ENCODE results near the gene TRAF4. TPM values are rescaled to one million over a fixed set of nuclear protein-coding genes. Genes with fewer than 3 reads are reported as not detected.
"Not testable (repeated sequence)": the region's sequence is repeated elsewhere in the genome, so short reads cannot be mapped to it uniquely, and the experiment has no call there.

The TRAF4 gene
- total RNA-seq, 1 donor from 2014 or later, result 115 TPM

DNA sequence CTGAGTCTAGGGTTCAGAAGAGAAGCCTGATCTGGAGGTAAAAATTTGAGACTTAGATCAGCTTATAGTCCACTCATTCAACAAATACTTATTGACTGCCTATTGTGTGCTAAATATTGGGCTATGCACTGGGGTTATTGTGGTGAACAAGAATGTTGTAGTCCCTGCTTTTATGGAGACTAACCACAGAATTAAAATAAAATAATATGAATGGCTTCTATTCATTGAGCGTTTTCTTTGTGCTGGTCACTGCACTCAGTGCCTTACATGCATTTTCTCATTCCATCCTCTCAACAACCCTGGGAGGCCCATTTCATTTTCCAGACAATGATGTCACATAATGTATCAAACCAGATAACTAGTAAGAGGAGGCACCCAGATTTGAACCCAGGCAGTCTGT, 10.5 kb upstream of the TRAF4 start:
- DNase-seq (ENCODE audit: low spot score), result no peak

GRCh38 chr17:28734712-28735241, 9.0 kb upstream of the TRAF4 start:
- no peak for DNase-seq (ENCODE audit: low spot score)

DNA sequence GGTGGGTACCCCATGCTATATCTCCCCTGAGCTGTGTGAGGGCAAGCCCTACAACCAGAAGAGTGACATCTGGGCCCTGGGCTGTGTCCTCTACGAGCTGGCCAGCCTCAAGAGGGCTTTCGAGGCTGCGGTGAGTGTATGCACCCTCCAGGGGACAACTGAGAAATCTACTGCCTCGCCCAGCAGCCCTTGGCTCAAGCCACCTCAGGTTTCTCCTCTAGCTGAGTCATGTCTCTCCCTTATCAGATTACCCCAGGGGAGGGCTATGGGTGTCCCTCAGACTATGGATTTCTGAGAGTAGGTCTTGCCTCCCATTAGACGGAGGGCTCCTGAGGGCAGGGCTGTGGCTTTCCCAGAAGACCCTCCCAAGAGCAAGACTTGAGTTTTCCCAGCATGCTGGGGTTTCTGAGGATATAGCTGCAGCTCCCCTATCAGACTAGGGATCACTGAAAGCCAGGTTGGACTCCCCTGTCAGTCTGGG, 8.5 kb upstream of the TRAF4 start:
- no peak for DNase-seq (ENCODE audit: low spot score)

DNA sequence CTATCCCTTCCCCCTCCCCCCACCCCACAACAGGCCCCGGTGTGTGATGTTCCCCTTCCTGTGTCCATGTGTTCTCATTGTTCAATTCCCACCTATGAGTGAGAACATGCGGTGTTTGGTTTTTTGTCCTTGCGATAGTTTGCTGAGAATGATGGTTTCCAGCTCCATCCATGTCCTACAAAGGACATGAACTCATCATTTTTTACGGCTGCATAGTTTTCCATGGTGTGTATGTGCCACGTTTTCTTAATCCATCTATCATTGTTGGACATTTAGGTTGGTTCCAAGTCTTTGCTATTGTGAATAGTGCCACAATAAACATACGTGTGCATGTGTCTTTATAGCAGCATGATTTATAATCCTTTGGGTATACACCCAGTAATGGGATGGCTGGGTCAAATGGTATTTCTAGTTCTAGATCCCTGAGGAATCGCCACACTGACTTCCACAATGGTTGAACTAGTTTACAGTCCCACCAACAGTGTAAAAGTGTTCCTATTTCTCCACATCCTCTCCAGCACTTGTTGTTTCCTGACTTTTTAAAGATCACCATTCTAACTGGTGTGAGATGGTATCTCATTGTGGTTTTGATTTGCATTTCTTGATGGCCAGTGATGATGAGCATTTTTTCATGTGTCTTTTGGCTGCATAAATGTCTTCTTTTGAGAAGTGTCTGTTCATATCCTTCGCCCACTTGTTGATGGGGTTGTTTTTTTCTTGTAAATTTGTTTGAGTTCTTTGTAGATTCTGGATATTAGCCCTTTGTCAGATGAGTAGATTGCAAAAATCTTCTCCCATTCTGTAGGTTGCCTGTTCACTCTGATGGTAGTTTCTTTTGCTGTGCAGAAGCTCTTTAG, 7.7 kb upstream of the TRAF4 start:
- DNase-seq (ENCODE audit: low spot score), result not testable (repeated sequence)

- DNase-seq (ENCODE audit: low spot score), result no peak
Measured at GRCh38 chr17:28737316-28737715, 6.5 kb upstream of the TRAF4 start.

- no peak for DNase-seq (ENCODE audit: low spot score)
Measured at GRCh38 chr17:28737770-28738679, 5.8 kb upstream of the TRAF4 start.

- DNase-seq (ENCODE audit: low spot score), result no peak
Measured at GRCh38 chr17:28738680-28739384, 5.0 kb upstream of the TRAF4 start.

DNA sequence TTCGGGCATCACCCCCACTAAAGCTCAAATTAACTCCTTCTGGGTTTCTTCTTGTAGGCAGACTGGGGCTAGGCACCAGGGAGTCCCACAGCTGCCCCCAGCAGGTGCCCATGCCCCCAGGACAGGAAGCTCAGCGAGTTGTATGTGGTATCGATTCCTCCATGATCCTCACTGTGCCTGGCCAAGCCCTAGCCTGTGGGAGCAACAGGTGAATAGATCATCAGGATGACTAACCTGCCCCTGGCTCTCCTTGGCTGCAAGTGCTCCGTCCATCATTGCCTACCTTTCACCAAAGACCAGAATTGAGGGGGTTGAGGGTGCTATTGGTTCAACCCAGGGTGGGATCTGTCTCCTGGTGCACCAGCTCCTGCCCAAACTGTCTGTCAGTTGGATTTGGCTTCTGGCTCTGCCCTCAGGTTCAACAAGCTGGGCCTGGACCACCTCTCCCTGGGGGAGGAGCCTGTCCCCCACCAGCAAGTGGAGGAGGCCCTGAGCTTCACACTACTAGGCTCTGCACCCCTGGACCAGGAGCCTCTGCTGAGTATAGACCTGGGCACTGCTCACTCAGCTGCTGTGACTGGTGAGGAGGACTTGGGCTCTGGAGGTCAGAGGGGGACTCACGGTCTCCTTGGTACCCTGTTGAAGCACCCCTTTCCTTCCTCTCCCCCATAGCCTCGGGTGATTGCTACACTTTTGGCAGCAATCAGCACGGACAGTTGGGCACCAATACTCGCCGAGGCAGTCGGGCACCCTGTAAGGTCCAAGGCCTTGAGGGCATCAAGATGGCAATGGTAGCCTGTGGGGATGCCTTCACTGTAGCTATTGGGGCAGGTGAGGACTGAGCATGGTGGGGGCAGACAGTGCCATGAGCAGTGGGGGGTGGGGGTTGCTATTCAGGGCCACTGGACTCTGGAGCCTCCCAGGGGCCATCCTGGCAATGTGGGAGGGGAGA, 3.1 kb upstream of the TRAF4 start:
- DNase-seq (ENCODE audit: low spot score), result no peak

GRCh38 chr17:28741358-28742349, 2.2 kb upstream of the TRAF4 start:
- no peak for DNase-seq (ENCODE audit: low spot score)

DNA sequence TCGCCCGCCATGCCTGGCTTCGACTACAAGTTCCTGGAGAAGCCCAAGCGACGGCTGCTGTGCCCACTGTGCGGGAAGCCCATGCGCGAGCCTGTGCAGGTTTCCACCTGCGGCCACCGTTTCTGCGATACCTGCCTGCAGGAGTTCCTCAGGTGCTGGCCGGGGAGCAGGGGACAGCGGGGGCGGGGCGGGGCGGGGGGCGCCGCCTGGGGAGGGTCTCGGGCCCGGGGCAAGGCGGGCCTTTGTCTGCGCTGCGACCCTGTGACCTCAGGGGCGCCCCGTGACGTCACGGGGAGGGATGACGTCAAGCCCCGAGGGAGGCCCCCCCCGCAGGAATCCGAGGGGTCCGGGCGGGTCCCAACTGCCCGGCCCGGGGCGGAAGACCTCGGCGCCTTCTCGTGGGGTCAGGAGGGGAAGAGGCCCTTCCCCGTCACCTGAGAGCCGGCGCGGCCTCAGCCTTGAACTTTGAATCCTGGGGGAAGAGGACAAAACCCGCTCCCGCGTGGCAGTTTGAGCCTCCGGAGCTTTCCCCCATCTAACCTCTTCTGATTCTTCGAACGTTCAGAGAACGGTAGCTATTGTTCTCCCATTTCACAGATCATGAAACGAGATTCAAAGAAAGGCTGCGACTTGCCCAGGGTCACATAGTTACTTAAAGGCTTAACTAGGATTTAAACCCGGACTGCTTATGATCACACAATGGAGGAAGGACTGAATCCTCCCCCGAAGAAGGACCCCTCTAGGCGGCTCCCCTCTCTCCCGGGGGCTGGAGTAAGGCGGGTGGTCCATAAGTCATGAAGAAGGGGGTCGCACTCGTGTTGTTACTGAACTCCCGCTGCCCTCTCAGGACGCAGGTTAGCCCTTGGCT, 527 bp downstream of the TRAF4 start:
- no peak for DNase-seq (ENCODE audit: low spot score)

- DNase-seq (ENCODE audit: low spot score), result no peak
Measured at GRCh38 chr17:28744972-28745785, 1.4 kb downstream of the TRAF4 start.

DNA sequence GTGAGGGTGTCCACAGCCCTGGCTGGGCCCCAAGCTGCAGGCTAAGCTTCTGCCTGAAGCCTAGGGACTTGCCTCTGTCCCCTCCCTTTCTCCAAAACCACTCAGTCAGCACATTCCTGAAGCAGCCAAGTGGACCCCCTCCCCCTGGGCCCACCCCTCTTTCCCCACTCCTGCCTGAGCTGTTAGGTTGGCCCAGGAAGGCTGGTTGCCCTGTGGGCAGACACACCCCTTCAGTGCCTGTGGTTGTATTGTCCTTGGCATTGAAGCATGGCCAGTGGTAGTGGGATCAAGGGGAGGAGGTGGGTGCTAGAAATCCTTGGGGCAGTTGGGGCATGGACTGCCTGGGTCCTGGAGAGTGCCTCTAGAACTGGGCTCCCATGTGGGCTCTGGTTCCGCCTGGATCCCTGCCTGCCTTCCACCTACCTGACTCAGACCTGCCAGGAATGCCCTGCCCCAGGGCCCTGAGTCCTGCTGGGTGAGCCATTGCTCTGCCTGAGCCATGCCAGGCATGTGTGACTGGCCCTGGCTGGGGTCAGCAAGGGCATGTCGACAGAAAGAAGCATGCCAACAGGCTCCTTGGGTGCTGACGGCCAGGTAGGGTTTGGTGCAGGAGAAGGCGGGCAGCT, 2.1 kb downstream of the TRAF4 start:
- no peak for DNase-seq (ENCODE audit: low spot score)

DNA sequence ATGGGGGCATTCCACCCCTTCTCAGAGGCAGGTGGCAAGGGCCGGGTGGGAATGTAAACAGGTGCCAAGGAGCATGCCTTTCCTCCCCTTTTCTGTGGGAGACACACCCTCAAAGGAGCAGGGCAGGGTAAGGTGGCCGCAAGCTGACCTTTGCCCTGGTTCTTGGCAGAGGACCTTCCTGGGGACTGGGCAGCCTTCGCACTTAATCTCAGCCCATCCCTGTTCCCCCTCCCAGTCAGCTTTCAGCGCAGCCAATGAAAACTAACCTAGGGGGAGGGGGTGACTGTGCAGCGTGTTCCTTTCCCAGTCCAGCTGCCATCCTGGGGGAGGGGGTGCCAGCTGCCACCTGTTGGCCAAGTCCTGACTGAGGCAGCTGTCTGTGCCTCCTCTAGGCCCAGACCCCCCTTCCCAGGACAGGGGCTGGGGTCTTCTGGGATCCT, 2.8 kb downstream of the TRAF4 start:
- DNase-seq (ENCODE audit: low spot score), result peak; percentile 73

DNA sequence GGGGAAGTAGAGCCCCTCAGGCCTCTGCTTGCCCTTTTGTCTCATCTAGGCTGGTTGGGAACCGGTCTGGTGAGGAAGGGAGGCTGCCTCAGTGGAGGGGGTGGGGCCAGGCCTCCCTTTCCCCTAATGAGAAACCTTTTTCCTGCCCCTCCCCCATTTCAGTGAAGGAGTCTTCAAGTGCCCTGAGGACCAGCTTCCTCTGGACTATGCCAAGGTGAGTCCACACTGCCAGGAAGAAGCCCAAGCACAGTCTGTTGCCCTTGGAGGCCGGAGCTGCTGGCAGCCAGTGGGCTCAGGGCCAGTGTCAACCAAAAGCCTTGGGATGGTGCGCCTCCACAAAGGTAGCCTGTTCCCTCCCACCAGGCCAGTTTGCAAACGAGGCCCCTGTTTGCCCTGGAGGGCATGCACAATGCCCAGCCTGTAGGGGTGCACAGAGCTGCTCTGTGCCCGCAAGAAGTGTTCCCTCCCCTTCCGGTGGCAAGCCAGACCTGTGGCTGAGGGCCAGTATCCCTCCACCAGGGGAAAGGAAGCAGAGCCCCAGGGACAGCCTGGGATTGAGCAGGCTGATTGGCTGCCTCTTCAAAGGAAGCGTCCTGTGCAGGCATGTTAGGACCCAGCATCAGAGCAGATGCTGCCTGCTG, 3.4 kb downstream of the TRAF4 start:
- peak; percentile 76 for DNase-seq (ENCODE audit: low spot score)

- no peak for DNase-seq (ENCODE audit: low spot score)
Measured at GRCh38 chr17:28747801-28748750, 4.3 kb downstream of the TRAF4 start.

Data from mucosa of gallbladder (tissue), 1 donor.